ENCODE data around the gene AGBL1.

AGBL1 gene

GRCh38 chr15:86553108-86553507 is 473.4 kb downstream of the AGBL1 start:
- Histone ChIP-seq H4K20me1 (ENCODE audit: insufficient read depth) (no peaks in the 10 kb centered on the region), H3K4me2 (no peak overlapping the region), H3K79me2 (ENCODE audit: insufficient read depth, low read depth) (no peaks in the 10 kb centered on the region), H3K4me1 (ENCODE audit: low read depth, poor library complexity, severe bottlenecking) (no peaks in the 10 kb centered on the region), H3K9ac (no peak overlapping the region), H3K27me3 (ENCODE audit: insufficient read depth, low read depth) (no peaks in the 10 kb centered on the region), H3K27ac (no peak overlapping the region), H2AFZ (ENCODE audit: low read depth) (no peak overlapping the region), H3K36me3 (ENCODE audit: insufficient read depth) (no peaks in the 10 kb centered on the region), H3K4me3 (IDR thresholded peaks at IDR 0.05; ENCODE audit: insufficient read depth, low read depth, low read length) (no peak overlapping the region)
- TF ChIP-seq CTCF (conservative IDR thresholded peaks at IDR 0.05; ENCODE audit: low read depth, low read length) = no peak

GRCh38 chr15:86555098-86555497 is 475.4 kb downstream of the AGBL1 start:
- Histone ChIP-seq H3K4me2 (no peak overlapping the region), H3K27me3 (ENCODE audit: insufficient read depth, low read depth) (no peaks in the 10 kb centered on the region), H3K4me3 (IDR thresholded peaks at IDR 0.05; ENCODE audit: insufficient read depth, low read depth, low read length) (no peak overlapping the region), H3K79me2 (ENCODE audit: insufficient read depth, low read depth) (no peaks in the 10 kb centered on the region), H3K36me3 (ENCODE audit: insufficient read depth) (no peaks in the 10 kb centered on the region), H3K27ac (no peak overlapping the region), H4K20me1 (ENCODE audit: insufficient read depth) (no peaks in the 10 kb centered on the region), H3K9ac (no peak overlapping the region), H3K4me1 (ENCODE audit: low read depth, poor library complexity, severe bottlenecking) (no peaks in the 10 kb centered on the region), H2AFZ (ENCODE audit: low read depth) (no peak overlapping the region)
- TF ChIP-seq CTCF (conservative IDR thresholded peaks at IDR 0.05; ENCODE audit: low read depth, low read length) = no peak

GRCh38 chr15:86555939-86556338 is 476.3 kb downstream of the AGBL1 start:
- Histone ChIP-seq H3K4me3 (IDR thresholded peaks at IDR 0.05; ENCODE audit: insufficient read depth, low read depth, low read length) (no peak overlapping the region), H3K4me1 (ENCODE audit: low read depth, poor library complexity, severe bottlenecking) (no peaks in the 10 kb centered on the region), H2AFZ (ENCODE audit: low read depth) (no peak overlapping the region), H3K9ac (no peak overlapping the region), H3K27me3 (ENCODE audit: insufficient read depth, low read depth) (no peaks in the 10 kb centered on the region), H3K79me2 (ENCODE audit: insufficient read depth, low read depth) (no peaks in the 10 kb centered on the region), H3K27ac (no peak overlapping the region), H4K20me1 (ENCODE audit: insufficient read depth) (no peaks in the 10 kb centered on the region), H3K4me2 (no peak overlapping the region), H3K36me3 (ENCODE audit: insufficient read depth) (no peaks in the 10 kb centered on the region)
- TF ChIP-seq CTCF (conservative IDR thresholded peaks at IDR 0.05; ENCODE audit: low read depth, low read length) = no peak

GRCh38 chr15:86556396-86557017 is 476.8 kb downstream of the AGBL1 start:
- H3K27ac ChIP-seq = no peak overlapping the region
- no peak overlapping the region for H3K4me3 ChIP-seq (IDR thresholded peaks at IDR 0.05; ENCODE audit: insufficient read depth, low read depth, low read length)
- no peaks in the 10 kb centered on the region for H3K36me3 ChIP-seq (ENCODE audit: insufficient read depth)
- no peaks in the 10 kb centered on the region for H3K79me2 ChIP-seq (ENCODE audit: insufficient read depth, low read depth)
- no peaks in the 10 kb centered on the region for H4K20me1 ChIP-seq (ENCODE audit: insufficient read depth)
- no peak overlapping the region for H2AFZ ChIP-seq (ENCODE audit: low read depth)
- H3K9ac ChIP-seq = no peak overlapping the region
- H3K4me1 ChIP-seq (ENCODE audit: low read depth, poor library complexity, severe bottlenecking) = no peaks in the 10 kb centered on the region
- H3K4me2 ChIP-seq = no peak overlapping the region
- TF ChIP-seq CTCF (conservative IDR thresholded peaks at IDR 0.05; ENCODE audit: low read depth, low read length) = no peak
- no peaks in the 10 kb centered on the region for H3K27me3 ChIP-seq (ENCODE audit: insufficient read depth, low read depth)
